GM12878 (cell line): Measurements from ENCODE around the gene RGSL1. TPM values are rescaled to one million over a fixed set of nuclear protein-coding genes. Genes with fewer than 3 reads are reported as not detected.

Experiments used
- ATAC-seq: fragments of 200-7000 bp; cut with Tn5 transposase; 3 replicates; pipeline ENCODE4 v1.9.1; 2020; ENCODE audit warnings: mild to moderate bottlenecking, moderate library complexity
- BruUV-seq: library from RNA; stranded (reverse); fragments of 400-500 nt; replicated peaks from 2 replicates; lab custom pipeline; 2021; lab: Mats Ljungman, UMichigan
- CTCF ChIA-PET: fragments of 300-600 bp; sonication (Branson Sonifier 250); formaldehyde crosslinking; extraction: SDS; loops from one replicate; lab custom pipeline; 2021; ENCODE audit warnings: inconsistent platforms; lab: Yijun Ruan, JAX
- POLR2A ChIA-PET: fragments of 350-600 bp; formaldehyde crosslinking; extraction: SDS; loops from one replicate; lab custom pipeline; 2021; ENCODE audit warnings: inconsistent platforms; lab: Charles Lee
- RAD21 ChIA-PET: fragments of 300-600 bp; sonication (Branson Sonifier 250); formaldehyde crosslinking; loops from one replicate; lab custom pipeline; 2023; ENCODE audit warnings: antibody characterized with exemption; ENCODE audit not compliant: unreplicated experiment; lab: Charles Lee
- SMC1A ChIA-PET: fragments of 300-600 bp; sonication (Branson Sonifier 250); formaldehyde crosslinking; loops from one replicate; lab custom pipeline; 2023; ENCODE audit not compliant: unreplicated experiment, uncharacterized antibody; lab: Charles Lee
- DNase-seq: peaks from one replicate; pipeline ENCODE4 v3.0.0-alpha.2; 2011; ENCODE audit warnings: low read depth, low spot score
- FAIRE-seq: peaks from 3 replicates; lab custom pipeline; 2011; peaks lifted over from hg19 to GRCh38; lab: Jason Lieb, UNC
- H2AFZ ChIP-seq: 2 replicates; pipeline ENCODE4 v1.6.0; 2011; ENCODE audit warnings: low read depth, low read length, control low read depth; ENCODE audit not compliant: control insufficient read depth
- H3K27ac ChIP-seq: 2 replicates; pipeline ENCODE4 v1.5.1; 2011; ENCODE audit warnings: control low read depth; ENCODE audit not compliant: control insufficient read depth, insufficient read depth
- H3K27me3 ChIP-seq, 2 experiments: replicated peaks in 1 of 2; 2 replicates each; pipeline versions ENCODE4 v1.6.0 to v1.6.1; 2011; ENCODE audit warnings: low read length in 1 of 2; ENCODE audit not compliant: control insufficient read depth in 2 of 2, insufficient read depth in 2 of 2
- H3K36me3 ChIP-seq, 2 experiments: 2 replicates each; pipeline ENCODE4 v1.5.1; 2011; ENCODE audit warnings: low read length in 1 of 2; ENCODE audit not compliant: control insufficient read depth in 2 of 2, insufficient read depth in 2 of 2
- H3K4me1 ChIP-seq: 2 replicates; pipeline ENCODE4 v1.6.1; 2011; ENCODE audit warnings: mild to moderate bottlenecking, low read length, moderate library complexity, mixed read lengths; ENCODE audit not compliant: control insufficient read depth, insufficient read depth
- H3K4me2 ChIP-seq: 2 replicates; pipeline ENCODE4 v1.6.0; 2011; ENCODE audit warnings: control low read depth; ENCODE audit not compliant: control insufficient read depth, insufficient read depth
- H3K4me3 ChIP-seq: fragments of 200-600 bp; sonication (generic); 2 replicates; pipeline ENCODE4 v1.5.1; 2016
- H3K79me2 ChIP-seq: 2 replicates; pipeline ENCODE4 v1.6.0; 2011; ENCODE audit warnings: low read length; ENCODE audit not compliant: control insufficient read depth, insufficient read depth
- H3K9ac ChIP-seq: 2 replicates; pipeline ENCODE4 v1.8.0; 2011; ENCODE audit warnings: low read length, control low read depth, mixed read lengths; ENCODE audit not compliant: control insufficient read depth, insufficient read depth
- H3K9me3 ChIP-seq: replicated peaks from 3 replicates; pipeline ENCODE4 v1.5.1; 2011; ENCODE audit warnings: mild to moderate bottlenecking, low read length; ENCODE audit not compliant: control insufficient read depth, insufficient read depth
- H4K20me1 ChIP-seq: 2 replicates; pipeline ENCODE4 v1.6.0; 2011; ENCODE audit not compliant: control insufficient read depth, insufficient read depth
- CBX3 ChIP-seq: fragments of 200-600 bp; sonication (generic); IDR thresholded peaks from 2 replicates; pipeline ENCODE4 v1.6.1; 2016; ENCODE audit warnings: low read depth, borderline replicate concordance
- CREB1 ChIP-seq: IDR thresholded peaks from 2 replicates; pipeline ENCODE4 v1.6.1; 2012; ENCODE audit warnings: low read depth, mild to moderate bottlenecking, inconsistent platforms
- FOXM1 ChIP-seq: IDR thresholded peaks from 2 replicates; pipeline ENCODE4 v1.6.1; 2012; ENCODE audit warnings: low read depth, mild to moderate bottlenecking, inconsistent platforms, low read length, moderate library complexity
- GATAD2B ChIP-seq: fragments of 450-650 bp; conservative IDR thresholded peaks from 2 replicates; pipeline ENCODE4 v1.6.1; 2017; ENCODE audit warnings: low read depth, mild to moderate bottlenecking, moderate library complexity
- IKZF2 ChIP-seq, 2 experiments: fragments of 450-650 bp; IDR thresholded peaks; 2 replicates each; pipeline ENCODE4 v1.6.1; 2017; ENCODE audit warnings: mild to moderate bottlenecking in 2 of 2, moderate library complexity in 2 of 2
- JUND ChIP-seq: IDR thresholded peaks from 2 replicates; pipeline ENCODE4 v1.6.1; 2012; ENCODE audit warnings: low read depth, mild to moderate bottlenecking, low read length, improper control_type of control experiment, moderate library complexity
- POLR2A ChIP-seq: IDR thresholded peaks from 2 replicates; pipeline ENCODE4 v1.6.1; 2011; ENCODE audit warnings: low read depth, mild to moderate bottlenecking, low read length
- RAD21 ChIP-seq: IDR thresholded peaks from 2 replicates; pipeline ENCODE4 v1.6.1; 2011; ENCODE audit warnings: mild to moderate bottlenecking, low read depth, low read length, moderate library complexity; ENCODE audit not compliant: insufficient read depth
- SPI1 ChIP-seq: IDR thresholded peaks from 2 replicates; pipeline ENCODE4 v1.6.1; 2011; ENCODE audit warnings: low read depth, mild to moderate bottlenecking, low read length, moderate library complexity, borderline replicate concordance; ENCODE audit not compliant: insufficient read depth
- STAT1 ChIP-seq: fragments of 450-650 bp; conservative IDR thresholded peaks from 2 replicates; pipeline ENCODE4 v1.6.1; 2014; ENCODE audit warnings: antibody characterized with exemption, mild to moderate bottlenecking
- SUPT20H ChIP-seq: IDR thresholded peaks from 2 replicates; pipeline ENCODE4 v1.6.1; 2011; ENCODE audit warnings: low read depth, mild to moderate bottlenecking, low read length, moderate library complexity, borderline replicate concordance; ENCODE audit not compliant: control insufficient read depth
- SUZ12 ChIP-seq: fragments of 200-600 bp; sonication (generic); IDR thresholded peaks from one replicate; pipeline ENCODE4 v1.6.1; 2018; ENCODE audit warnings: antibody characterized with exemption, mild to moderate bottlenecking; ENCODE audit not compliant: unreplicated experiment
- TCF3 ChIP-seq: IDR thresholded peaks from 2 replicates; pipeline ENCODE4 v1.6.1; 2012; ENCODE audit warnings: low read depth, mild to moderate bottlenecking, low read length, borderline replicate concordance; ENCODE audit not compliant: insufficient read depth
- ZNF622 ChIP-seq: fragments of 450-650 bp; IDR thresholded peaks from 2 replicates; pipeline ENCODE4 v1.6.1; 2017; ENCODE audit warnings: mild to moderate bottlenecking, inconsistent platforms
- WGBS: methylation state at CpG from one replicate; pipeline ENCODE4 v1.1.6; 2016; ENCODE audit warnings: low lambda C conversion rate; ENCODE audit not compliant: insufficient replicate concordance, insufficient coverage; ENCODE audit errors: missing lambda C conversion rate; 5-methylcytosine and 5-hydroxymethylcytosine counted together
- in situ Hi-C: fragments of 300-500 bp; cut with MboI; formaldehyde crosslinking; loops from 9 replicates; pipeline ENCODE4 v1.14.3; 2018; ENCODE audit warnings: mixed read lengths
- intact Hi-C: fragments of 100-400 bp; cut with micrococcal nuclease; formaldehyde crosslinking; loops from one replicate; pipeline ENCODE4 v1.14.2; 2022; ENCODE audit not compliant: unreplicated experiment
- polyA plus RNA-seq, 11 experiments: library from polyadenylated mRNA; depleted of rRNA in 4 of 11; unstranded in 6 of 11; stranded (reverse) in 5 of 11; fragments of >200 nt; fragmentation: Nextera tagmentation in 4 of 11; fragmentation: Illumina TruSeq in 1 of 11; extraction: Ambion mirVana in 4 of 11; extraction: Trizol in 1 of 11; gene quantifications; 1 replicate in 1 of 11; 2 replicates in 10 of 11; pipeline versions ENCODE4 v1.2.1 to v1.2.3, GENCODE V29; 2011 to 2016; ENCODE audit warnings: inconsistent platforms in 2 of 11, missing spikeins in 2 of 11, low read depth in 1 of 11
- total RNA-seq, 4 experiments: library from RNA; depleted of rRNA in 3 of 4; stranded (reverse); fragments of >200 nt in 3 of 4; fragmentation: Illumina TruSeq in 1 of 4; extraction: Trizol in 1 of 4; gene quantifications; 2 replicates each; pipeline versions ENCODE4 v1.2.1 to v1.2.3, GENCODE V29; 2013 to 2021
- TF ChIP-seq, protein P1 (sequence below): IDR thresholded peaks from 2 replicates; pipeline ENCODE4 v1.6.1; 2012; ENCODE audit warnings: low read depth, low read length, improper control_type of control experiment
- TF ChIP-seq, protein P2 (sequence below): fragments of 150-350 bp; IDR thresholded peaks from 2 replicates; pipeline ENCODE4 v1.6.1; 2016; ENCODE audit warnings: low read depth, low read length
- TF ChIP-seq, protein P3 (sequence below): fragments of 450-650 bp; IDR thresholded peaks from 2 replicates; pipeline ENCODE4 v1.6.1; 2017; ENCODE audit warnings: borderline replicate concordance

Gene RGSL1
- total and polyA plus RNA-seq, 10 of the 15 experiments (the other 5 are each of a cell fraction or from before 2014, with no cell fraction given) = 0.05 to 0.28 (median 0.27) TPM; not detected in 5

DNA sequence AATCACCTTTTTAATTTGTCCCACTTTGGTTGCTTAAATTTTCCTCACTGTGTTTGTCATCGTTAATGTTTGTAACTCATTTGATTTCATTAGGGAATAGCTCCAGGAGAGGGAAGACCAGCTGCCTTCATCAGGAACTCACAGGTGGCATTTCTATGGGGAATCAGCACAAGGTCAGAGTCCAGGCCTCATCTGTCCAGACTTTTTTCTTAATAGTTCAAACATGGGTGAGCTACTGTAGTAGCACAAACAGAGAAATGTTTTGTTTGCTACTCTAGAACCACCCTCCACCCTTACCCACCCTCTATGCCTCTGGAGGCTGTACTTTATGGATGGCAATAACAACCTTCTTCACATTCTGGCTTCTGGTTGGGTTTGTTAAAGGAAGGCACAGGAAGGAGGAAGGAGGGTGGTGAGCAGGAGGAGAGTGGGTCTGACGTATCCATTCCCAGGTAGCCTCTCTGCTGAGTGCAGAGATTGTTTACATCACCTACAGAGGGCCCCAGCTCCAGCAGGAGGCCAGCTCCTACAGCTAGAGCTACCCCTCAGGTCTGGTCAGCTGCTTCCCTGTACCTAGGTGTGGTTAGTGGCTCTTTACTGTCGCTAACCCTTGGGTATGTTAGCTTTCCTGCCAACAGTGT is 41.4 kb upstream of the RGSL1 start (continued):
- TF ChIP-seq SUPT20H = no peak
- no peak for TF ChIP-seq SPI1

DNA sequence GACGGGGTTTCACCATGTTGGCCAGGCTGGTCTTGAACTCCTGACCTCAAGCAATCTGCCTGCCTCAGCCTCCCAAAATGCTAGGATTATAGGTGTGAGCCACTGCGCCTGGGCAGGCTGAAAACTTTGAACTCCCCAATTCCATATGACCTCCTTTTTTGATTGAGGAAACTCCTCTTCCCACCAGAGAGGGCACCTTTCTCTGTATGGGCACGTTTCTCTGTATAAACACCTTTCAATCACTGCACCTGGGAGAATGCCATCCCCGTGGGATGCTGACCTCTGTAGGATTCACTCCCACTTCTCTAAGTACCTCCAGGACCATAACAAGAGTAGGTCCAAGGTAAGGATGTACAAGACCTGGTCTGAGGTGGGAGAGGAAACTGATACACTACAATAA is 39.8 kb upstream of the RGSL1 start:
- no peaks in the 10 kb centered on the region for H4K20me1 ChIP-seq
- no peak overlapping the region for H3K9ac ChIP-seq
- WGBS = 66% methylated on average over 4 of the region's 4 CpGs
- SMC1A ChIA-PET = interaction anchor here (0.6 kb wide), 1 partner anchor 88 kb away, joined by 3 read pairs; no protein-coding TSS in a partner anchor
- BruUV-seq = no TSS peak
- POLR2A ChIA-PET = no interaction called here
- no peaks in the 10 kb centered on the region for H3K79me2 ChIP-seq
- H3K27me3 ChIP-seq = no peaks in the 10 kb centered on the region
- intact Hi-C loops (no loop called here), in situ Hi-C loops (no loop called here)
- H3K9me3 ChIP-seq = no peaks in the 10 kb centered on the region; the same call in 2 of the 3 replicates
- no peak for ATAC-seq
- CTCF ChIA-PET = interaction anchor here (1.0 to 1.1 kb wide), 2 partner anchors 12 to 14 kb away, joined by 3 read pairs; no protein-coding TSS in a partner anchor
- H2AFZ ChIP-seq = no peak overlapping the region
- FAIRE-seq = no peak
- H3K36me3 ChIP-seq = no peaks in the 10 kb centered on the region
- no peak overlapping the region for H3K4me3 ChIP-seq
- H3K27ac ChIP-seq = no peak overlapping the region
- H3K4me1 ChIP-seq = no peaks in the 10 kb centered on the region
- DNase-seq = no peak
- RAD21 ChIA-PET = no interaction called here
- no peak overlapping the region for H3K4me2 ChIP-seq
- no peak for TF ChIP-seq TCF3
- no peak for TF ChIP-seq CREB1
- TF ChIP-seq, protein P1, sequence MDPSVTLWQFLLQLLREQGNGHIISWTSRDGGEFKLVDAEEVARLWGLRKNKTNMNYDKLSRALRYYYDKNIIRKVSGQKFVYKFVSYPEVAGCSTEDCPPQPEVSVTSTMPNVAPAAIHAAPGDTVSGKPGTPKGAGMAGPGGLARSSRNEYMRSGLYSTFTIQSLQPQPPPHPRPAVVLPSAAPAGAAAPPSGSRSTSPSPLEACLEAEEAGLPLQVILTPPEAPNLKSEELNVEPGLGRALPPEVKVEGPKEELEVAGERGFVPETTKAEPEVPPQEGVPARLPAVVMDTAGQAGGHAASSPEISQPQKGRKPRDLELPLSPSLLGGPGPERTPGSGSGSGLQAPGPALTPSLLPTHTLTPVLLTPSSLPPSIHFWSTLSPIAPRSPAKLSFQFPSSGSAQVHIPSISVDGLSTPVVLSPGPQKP = no peak
- TF ChIP-seq RAD21 = no peak
- TF ChIP-seq ZNF622 = no peak
- TF ChIP-seq STAT1 = no peak
- no peak for TF ChIP-seq SUZ12
- TF ChIP-seq GATAD2B = no peak
- TF ChIP-seq CBX3 = no peak
- TF ChIP-seq, protein P2, sequence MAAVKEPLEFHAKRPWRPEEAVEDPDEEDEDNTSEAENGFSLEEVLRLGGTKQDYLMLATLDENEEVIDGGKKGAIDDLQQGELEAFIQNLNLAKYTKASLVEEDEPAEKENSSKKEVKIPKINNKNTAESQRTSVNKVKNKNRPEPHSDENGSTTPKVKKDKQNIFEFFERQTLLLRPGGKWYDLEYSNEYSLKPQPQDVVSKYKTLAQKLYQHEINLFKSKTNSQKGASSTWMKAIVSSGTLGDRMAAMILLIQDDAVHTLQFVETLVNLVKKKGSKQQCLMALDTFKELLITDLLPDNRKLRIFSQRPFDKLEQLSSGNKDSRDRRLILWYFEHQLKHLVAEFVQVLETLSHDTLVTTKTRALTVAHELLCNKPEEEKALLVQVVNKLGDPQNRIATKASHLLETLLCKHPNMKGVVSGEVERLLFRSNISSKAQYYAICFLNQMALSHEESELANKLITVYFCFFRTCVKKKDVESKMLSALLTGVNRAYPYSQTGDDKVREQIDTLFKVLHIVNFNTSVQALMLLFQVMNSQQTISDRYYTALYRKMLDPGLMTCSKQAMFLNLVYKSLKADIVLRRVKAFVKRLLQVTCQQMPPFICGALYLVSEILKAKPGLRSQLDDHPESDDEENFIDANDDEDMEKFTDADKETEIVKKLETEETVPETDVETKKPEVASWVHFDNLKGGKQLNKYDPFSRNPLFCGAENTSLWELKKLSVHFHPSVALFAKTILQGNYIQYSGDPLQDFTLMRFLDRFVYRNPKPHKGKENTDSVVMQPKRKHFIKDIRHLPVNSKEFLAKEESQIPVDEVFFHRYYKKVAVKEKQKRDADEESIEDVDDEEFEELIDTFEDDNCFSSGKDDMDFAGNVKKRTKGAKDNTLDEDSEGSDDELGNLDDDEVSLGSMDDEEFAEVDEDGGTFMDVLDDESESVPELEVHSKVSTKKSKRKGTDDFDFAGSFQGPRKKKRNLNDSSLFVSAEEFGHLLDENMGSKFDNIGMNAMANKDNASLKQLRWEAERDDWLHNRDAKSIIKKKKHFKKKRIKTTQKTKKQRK = no peak
- TF ChIP-seq POLR2A = no peak
- no peak for TF ChIP-seq FOXM1
- no peak for TF ChIP-seq JUND
- no peak for TF ChIP-seq IKZF2 (IDR thresholded peaks at IDR 0.05)
- TF ChIP-seq, protein P3, sequence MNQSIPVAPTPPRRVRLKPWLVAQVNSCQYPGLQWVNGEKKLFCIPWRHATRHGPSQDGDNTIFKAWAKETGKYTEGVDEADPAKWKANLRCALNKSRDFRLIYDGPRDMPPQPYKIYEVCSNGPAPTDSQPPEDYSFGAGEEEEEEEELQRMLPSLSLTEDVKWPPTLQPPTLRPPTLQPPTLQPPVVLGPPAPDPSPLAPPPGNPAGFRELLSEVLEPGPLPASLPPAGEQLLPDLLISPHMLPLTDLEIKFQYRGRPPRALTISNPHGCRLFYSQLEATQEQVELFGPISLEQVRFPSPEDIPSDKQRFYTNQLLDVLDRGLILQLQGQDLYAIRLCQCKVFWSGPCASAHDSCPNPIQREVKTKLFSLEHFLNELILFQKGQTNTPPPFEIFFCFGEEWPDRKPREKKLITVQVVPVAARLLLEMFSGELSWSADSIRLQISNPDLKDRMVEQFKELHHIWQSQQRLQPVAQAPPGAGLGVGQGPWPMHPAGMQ = no peak
